Stimulated activated CD8-positive, alpha-beta memory T cell treated with anti-CD3 and anti-CD28 coated beads, Interleukin-4, amount 100 ng/mL, for 24 hours (primary cell): Measurements from ENCODE around the gene SNX1.
"Not testable (repeated sequence)": the region's sequence is repeated elsewhere in the genome, so short reads cannot be mapped to it uniquely, and the experiment has no call there.

Experiments used
- DNase-seq: peaks from one replicate; pipeline ENCODE4 v3.0.0-alpha.2; 2020; ENCODE audit warnings: low read depth

SNX1 gene, protein sequence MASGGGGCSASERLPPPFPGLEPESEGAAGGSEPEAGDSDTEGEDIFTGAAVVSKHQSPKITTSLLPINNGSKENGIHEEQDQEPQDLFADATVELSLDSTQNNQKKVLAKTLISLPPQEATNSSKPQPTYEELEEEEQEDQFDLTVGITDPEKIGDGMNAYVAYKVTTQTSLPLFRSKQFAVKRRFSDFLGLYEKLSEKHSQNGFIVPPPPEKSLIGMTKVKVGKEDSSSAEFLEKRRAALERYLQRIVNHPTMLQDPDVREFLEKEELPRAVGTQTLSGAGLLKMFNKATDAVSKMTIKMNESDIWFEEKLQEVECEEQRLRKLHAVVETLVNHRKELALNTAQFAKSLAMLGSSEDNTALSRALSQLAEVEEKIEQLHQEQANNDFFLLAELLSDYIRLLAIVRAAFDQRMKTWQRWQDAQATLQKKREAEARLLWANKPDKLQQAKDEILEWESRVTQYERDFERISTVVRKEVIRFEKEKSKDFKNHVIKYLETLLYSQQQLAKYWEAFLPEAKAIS

DNA sequence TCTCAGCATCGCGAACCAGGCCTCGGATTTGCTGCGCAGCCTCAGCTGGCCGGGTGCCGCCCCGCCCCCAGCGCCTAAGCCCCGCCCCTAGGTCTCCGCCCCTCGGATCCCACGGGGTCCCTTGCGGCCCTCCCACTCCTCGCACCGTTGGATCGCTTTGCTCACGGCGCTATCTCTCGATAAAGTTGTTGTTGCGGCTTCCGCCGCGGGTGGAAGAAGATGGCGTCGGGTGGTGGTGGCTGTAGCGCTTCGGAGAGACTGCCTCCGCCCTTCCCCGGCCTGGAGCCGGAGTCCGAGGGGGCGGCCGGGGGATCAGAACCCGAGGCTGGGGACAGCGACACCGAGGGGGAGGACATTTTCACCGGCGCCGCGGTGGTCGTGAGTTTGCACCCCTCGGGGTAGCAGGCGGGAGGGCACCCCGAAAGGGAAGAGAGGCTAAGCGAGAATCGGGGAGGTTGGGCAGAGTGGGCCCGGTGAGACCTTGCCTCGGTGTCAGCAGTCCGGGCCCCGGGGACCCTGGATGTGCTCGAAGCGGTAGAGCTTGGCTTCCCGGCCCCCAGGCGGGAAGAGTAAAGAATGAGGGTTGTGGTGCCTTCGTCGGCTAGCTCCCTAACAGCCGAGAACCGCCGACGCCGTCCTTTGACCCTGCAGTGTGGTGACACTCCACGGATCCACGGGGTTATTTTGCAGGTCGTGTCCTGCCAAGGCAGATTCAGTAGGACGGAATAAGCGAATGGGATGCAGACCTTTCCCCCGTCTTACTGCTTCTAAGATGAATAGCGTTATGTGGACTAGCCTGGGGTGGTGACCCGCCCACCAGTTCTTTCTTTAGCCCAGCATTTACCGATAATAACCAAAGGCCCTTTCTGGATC lies at the start of gene SNX1:
Gene SNX1, plus strand, starts transcription at position 188 of the 873 bp plus-strand sequence. Its CDS starts 32 bp downstream, at position 220.
- peak; percentile 97 for DNase-seq

DNA sequence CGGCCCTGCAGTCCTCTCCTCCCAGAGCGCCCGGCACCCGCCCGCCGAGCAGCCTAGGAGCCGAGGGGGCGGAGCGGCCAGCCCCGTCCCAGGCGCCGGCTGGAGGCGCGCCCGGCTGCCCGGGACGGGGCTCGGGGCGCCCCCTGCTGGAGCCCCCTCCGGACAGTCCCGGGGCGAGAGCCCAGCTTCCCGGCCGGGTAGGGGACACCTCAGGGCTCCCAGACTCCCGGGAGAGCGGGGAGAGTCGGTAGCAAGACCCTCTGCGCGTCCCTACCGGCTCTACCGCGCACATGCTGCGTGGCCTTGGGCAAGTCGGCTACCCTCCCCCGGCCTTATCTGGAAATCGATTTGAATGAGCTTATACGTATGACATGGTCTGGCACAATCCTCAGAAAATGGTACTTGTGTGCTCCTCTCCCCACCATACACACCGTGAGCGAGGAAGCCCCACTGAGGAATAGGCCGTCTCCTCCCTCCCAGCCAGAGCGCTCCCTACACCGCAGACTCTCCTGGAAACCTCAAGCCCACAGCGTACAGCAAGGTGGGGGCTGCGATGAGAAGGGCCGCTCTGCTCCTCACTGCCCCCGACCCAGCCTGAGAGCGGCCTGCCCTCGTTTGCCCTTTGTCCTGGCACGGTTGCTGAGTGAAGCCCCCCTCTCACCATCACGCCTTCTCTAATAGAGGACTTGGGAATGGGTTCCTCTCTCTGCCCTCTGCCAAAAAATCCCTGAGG lies 49.2 kb upstream of the SNX1 start, which contains the start of gene DAPK2:
Gene DAPK2, minus strand, starts transcription at position 65 of the 733 bp plus-strand sequence. CDS start 6,224 bp downstream, outside the sequence.
- DNase-seq, result peak; percentile 53

DNA sequence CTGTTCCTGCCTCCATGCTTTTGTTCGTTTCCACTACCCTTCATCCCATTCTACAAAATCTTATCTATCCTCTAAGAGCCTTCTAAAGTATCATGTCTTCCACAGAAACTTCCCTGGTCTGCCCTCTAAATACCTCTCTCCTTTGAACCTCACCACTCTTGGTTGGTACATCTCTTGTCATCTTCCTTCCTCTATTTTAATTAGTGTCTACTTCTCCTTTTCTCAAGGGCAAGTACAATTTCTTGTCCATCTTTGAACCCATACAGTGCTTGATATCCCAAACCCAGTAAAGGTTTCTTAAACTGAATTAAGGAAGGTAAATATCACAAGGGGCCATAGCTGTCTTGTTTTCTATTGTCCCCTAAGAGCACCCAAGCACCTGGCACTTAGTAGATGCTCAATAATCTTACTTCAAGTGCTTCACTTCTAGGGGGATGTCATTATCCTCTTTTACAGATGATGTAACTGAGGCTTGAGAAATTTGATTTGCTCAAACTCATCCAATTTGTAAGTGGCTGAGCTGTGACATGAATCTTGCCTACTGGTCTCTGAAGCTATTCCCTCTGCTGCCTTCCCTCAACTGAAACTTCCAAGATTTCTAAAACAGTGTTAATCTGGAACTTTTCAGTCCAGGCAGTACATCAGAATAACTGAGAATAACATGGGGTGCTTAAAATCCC lies 46.9 kb upstream of the SNX1 start:
- DNase-seq, result no peak

GRCh38 chr15:64050281-64051092 lies 45.3 kb upstream of the SNX1 start:
- no peak for DNase-seq

DNA sequence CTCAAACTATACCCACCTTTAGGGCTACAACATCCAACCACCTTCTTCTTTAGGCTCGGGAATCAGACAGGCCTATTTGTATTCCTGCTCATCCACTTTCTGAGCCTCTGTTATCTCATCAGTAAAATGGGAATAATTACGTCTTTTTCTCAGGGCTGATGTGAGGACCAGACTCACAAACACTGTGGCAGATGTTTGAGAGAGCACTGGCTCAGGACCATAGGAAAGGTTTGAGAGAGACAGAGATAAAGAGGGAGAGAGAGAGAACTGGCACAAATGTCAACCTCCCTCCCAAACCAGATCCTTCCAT lies 44.7 kb upstream of the SNX1 start:
- no peak for DNase-seq

DNA sequence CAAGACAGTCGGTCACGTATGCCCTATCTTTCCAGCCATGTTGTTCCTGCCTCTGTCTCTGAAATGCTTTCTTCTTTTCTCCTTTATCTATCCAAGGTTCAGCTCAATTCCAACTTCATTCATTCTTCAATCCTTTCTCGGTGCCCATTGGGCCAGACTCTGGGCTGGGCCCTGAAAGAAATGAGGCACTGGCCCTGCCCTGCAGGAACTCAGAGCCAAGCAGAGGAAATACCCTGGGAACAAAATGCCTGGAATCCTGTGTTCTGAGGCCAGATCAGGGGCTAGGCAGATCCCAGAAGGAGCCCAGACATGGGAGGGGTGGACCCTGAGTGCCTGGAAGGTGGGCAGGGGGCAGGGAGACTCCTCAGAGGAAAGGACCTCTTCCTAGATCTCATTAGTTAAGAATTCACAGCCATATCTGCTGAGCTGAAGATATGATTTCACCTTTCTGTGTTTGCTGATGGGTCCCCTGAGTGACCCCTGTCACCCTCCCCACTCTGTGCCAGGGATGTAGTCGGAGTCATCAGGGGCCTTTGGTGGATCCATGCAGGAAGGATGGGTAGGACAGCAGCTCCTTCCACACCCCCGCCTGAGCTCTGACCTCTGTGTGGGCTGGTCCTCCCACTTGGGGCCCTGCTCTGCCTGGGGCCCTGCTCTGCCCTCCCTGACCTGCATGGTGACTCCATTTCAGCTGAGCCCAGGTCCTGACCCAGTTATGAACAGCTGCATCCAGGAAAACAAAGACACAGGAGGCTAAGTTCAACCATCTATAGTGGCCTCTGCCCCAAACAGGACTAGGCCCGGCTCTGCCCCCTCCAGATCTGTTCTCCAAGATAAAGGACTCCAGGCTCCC lies 44.1 kb upstream of the SNX1 start:
- DNase-seq, result no peak

GRCh38 chr15:64052925-64053491 lies 42.8 kb upstream of the SNX1 start:
- DNase-seq, result no peak

GRCh38 chr15:64053674-64054073 lies 42.1 kb upstream of the SNX1 start:
- DNase-seq, result not testable (repeated sequence)

- no peak for DNase-seq
These were observed 37.5 kb upstream of the SNX1 start for GRCh38 chr15:64058279-64058678.

DNA sequence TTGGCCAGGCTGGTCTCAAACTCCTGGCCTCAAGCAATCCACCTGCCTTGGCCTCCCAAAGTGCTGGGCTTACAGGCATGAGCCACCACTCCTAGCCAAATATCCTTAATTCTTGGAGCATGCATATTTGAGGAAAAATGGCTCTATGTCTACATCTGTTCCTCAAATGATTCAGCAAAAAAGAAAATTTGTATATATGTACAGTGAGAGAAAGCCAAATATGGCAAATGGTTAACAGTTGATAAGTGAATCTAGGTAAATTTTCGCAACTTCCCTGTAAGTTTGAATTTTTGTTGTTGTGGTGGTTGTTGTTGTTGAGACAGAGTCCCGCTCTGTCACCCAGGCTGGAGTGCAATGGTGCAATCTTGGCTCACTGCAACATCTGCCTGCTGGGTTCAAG lies 36.7 kb upstream of the SNX1 start:
- DNase-seq, result not testable (repeated sequence)

DNA sequence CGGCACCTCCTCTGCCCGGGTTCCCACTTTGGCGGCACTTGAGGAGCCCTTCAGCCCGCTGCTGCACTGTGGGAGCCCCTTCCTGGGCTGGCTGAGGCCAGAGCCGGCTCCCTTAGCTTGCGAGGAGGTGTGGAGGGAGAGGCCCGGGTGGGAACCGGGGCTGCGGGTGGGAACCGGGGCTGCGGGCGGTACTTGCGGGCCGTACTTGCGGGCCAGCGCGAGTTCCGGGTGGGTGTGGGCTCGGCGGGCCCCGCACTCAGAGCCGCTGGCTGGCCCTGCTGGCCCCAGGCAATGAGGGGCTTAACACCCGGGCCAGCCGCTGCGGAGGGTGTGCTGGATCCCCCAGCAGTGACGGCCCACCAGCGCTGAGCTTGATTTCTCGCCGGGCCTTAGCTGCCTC lies 35.1 kb upstream of the SNX1 start:
- DNase-seq, result no peak

DNA sequence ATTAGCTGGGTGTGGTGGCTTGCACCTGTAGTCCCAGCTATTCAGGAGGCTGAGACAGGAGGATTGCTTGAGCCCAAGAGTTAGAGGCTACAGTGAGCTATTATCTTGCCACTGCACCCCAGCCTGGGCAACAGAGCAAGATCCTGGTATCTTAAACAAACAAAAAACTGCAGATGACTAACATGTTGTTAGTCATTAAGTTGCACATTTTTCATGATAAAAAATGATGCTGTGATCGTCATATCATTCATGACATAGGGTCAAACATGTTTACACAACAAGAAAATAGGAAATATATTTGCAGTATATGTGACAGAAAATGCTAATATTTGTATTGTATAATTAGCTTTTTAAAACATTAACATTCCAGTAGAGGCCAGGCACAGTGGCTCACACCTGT lies 29.3 kb upstream of the SNX1 start:
- no peak for DNase-seq

DNA sequence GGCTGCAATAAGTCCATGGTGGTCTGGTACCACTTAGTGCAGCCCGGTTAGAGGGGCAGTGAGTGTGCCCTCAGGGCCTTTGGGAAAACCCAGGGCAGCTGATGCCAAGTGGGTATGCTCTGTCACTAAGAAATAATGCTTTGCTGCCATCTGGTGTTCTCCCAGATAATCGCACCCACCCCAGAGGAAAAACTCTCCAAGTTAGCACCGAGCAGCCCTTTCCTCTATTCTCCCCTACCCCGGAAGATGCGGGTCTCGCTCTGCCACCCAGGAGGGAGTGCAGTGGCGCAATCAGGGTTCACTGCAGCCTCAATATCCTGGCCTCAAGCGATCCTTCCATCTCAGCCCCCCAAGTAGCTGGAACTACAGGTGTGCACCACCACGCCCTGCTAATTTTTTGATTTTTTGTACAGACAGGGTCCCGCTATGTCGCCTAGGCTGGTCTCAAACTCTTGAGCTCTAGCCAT lies 28.2 kb upstream of the SNX1 start:
- peak; percentile 56 for DNase-seq

GRCh38 chr15:64068133-64068532 lies 27.6 kb upstream of the SNX1 start:
- no peak for DNase-seq

- DNase-seq, result no peak
These were observed 25.7 kb upstream of the SNX1 start for GRCh38 chr15:64070106-64070505.

GRCh38 chr15:64070965-64071851 lies 24.6 kb upstream of the SNX1 start:
- DNase-seq, result no peak

DNA sequence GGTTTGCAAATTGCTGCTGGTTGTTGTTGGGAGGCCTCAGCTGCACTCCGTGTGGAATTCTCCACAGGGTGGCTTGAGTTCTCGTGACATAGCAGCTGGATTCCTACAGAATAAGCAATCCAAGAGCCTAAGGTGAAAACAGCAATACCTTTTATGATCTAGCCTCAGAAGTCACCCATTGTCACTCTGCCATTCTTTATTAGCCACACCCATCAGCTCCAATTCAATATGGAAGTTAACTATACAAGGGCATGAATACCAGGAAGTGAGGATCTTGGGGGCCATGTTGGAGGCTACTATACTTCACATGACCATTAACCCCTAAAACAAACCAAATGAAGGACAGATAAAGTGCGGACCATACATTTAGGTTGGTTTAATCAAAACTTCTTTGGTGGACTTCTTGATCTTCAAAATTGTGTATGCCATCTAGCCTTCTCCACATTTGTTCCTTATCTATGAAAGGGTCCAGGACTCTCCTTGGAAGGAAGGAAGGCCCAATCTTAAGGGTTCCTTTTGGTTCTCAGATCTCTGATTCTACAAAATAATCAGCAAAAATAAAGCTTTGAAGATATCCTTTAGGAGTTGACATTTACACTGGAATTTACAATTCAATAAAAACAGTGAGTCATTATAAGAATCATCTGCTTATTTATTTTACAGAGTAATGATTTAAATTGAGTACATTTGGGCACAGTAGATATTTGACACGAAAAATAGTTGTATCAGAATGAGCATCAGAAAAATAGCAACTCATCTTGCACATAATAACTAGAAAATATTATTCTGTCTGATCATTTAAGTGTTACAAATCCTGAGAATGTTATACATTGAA lies 23.6 kb upstream of the SNX1 start:
- DNase-seq, result no peak
